GM12892 (cell line): ENCODE data around the gene CASTOR2.

ENCODE experiments used
- POLR2A ChIP-seq: IDR thresholded peaks from 2 replicates; pipeline ENCODE4 v1.6.1; 2011; ENCODE audit warnings: low read depth, low read length, control low read depth
- POLR2AphosphoS5 ChIP-seq: IDR thresholded peaks from 2 replicates; pipeline ENCODE4 v1.6.1; 2011; ENCODE audit warnings: low read depth, low read length, control low read depth
- TAF1 ChIP-seq: IDR thresholded peaks from 2 replicates; pipeline ENCODE4 v1.6.1; 2011; ENCODE audit warnings: low read depth, mild to moderate bottlenecking, control low read depth, low read length, borderline replicate concordance

DNA sequence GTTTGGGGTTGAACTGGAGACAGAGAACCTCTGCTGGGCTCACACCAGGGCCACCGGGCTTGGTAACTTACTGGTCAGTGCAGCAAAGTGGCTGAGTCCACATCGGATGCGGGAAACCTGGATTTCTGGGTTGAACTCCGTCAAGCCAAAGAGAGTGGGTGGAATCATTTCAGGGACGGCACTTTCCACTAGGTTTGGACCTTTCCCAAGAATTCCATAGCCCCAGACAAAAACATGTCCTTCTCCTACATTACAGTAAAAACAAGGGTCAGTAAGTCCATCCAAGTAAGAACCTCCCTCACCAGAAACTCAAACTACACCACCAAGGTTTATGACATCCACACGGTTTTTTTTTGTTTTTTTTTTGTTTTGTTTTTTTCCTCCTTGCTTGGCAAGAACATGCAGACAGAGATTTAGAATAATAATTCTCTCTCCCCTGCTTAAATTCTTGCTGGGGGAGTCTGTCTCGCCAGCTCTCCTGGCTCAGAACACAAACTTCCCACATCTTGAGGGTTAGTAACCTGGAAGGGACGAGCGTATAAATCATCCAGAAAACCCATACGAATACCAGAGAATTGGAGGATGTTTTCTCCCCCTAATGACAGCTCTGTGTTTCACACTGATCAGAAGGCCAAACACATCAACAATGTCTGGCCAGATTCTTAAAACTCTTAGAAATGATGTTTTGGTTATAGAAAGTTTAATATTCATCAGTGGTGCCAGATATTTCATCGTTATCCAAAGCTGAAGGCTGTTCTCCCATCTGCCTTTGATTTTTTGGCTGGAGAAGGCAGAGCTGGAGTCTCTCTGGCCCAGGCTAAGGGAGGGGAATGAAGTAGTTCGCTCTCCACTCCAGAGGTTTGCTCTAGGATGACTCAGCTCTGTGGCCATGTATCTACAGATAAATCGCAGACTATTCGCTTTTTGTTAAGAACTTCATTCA lies 91.6 kb downstream of the CASTOR2 start:
- no peak for TF ChIP-seq TAF1
- TF ChIP-seq POLR2A: no peak
- no peak for TF ChIP-seq POLR2AphosphoS5
